NCI-H1417 treated with DMSO at 0.1 percent for 48 hours (cell line): ENCODE results near the gene DLG2.

Experiments
- DNase-seq: peaks from one replicate; lab custom pipeline; 2025; lab: John Stamatoyannopoulos, UW

DLG2 gene

DNA sequence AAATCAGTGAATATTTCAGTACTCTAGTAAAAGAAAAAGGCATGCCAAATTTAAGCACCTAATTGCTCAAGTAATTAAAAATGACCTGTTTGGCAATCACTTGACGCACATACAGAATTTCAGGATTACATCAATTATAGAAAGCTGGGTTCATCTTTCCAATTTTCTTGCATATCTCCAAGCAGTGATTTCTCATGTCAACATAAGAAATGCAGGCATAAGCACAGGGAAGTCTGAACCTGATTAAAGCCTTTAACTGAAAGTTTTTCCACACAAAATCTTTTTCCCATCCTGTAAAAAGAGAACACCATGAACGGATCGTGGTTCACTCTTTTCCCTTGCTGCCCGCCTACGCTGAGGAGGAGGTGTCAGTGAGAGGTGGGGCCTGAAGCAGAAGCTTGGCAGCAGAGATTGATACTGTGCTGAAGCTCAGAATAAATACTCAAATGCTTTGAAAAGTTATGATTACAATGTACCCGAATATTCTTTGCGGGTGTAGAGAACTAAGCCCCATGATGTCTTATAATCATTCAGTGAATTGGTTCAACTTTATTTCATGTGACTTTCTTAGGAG lies 1636.9 kb downstream of the DLG2 start:
- DNase-seq: no peak

GRCh38 chr11:83982825-83983224 lies 1644.3 kb downstream of the DLG2 start:
- DNase-seq: no peak

DNA sequence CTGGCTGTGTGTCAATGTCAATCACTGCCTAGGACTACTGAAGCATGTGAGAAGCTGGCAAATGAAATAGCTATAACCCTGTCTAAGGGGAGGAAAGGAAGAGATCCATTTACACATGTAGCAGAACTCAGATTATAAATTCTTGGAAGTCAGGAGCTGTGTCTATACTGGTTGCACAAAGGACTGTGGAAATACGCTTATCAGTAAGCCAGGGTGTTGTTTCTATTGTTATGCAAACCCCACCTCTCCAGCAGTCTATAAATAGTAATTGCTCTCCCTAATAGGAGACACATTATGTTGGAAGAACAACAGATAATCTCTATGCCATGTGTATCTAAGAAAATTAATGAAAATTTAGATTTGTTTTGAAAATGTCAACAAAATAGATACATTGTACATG lies 1647.6 kb downstream of the DLG2 start:
- no peak for DNase-seq

GRCh38 chr11:83978942-83979341 lies 1648.2 kb downstream of the DLG2 start:
- DNase-seq: no peak

- no peak for DNase-seq
These were observed 1651.1 kb downstream of the DLG2 start for GRCh38 chr11:83976086-83976485.

GRCh38 chr11:83972536-83972935 lies 1654.6 kb downstream of the DLG2 start:
- no peak for DNase-seq

GRCh38 chr11:83971063-83971462 lies 1656.1 kb downstream of the DLG2 start:
- DNase-seq: no peak

DNA sequence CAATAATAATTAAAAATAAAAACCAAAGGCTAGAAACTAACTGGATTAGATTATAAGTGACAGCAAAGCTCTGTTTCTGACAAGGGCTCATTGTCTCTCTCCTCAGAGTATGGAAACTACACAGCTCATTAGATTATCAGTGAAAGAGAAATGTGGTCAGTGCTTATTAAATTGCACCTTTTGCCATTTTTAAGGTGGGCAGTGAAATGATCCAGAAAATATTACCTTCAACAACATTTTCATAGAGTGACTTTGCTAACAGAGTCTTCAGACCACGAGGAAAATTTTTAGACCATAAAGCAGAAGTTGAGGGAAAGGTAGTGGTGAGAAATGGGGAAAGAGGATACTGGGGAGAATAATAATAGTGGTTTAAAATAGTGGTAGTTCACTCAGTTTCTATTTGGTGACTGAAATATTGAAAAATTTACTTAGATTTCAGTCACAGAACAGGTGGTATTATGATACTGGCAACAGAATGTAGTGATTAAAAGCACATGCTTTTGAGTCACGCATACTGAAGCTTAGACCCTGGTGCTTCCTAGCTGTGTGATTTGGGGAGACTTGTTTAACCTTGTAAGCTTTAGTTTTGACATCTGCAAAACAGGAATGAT lies 1657.0 kb downstream of the DLG2 start:
- no peak for DNase-seq

DNA sequence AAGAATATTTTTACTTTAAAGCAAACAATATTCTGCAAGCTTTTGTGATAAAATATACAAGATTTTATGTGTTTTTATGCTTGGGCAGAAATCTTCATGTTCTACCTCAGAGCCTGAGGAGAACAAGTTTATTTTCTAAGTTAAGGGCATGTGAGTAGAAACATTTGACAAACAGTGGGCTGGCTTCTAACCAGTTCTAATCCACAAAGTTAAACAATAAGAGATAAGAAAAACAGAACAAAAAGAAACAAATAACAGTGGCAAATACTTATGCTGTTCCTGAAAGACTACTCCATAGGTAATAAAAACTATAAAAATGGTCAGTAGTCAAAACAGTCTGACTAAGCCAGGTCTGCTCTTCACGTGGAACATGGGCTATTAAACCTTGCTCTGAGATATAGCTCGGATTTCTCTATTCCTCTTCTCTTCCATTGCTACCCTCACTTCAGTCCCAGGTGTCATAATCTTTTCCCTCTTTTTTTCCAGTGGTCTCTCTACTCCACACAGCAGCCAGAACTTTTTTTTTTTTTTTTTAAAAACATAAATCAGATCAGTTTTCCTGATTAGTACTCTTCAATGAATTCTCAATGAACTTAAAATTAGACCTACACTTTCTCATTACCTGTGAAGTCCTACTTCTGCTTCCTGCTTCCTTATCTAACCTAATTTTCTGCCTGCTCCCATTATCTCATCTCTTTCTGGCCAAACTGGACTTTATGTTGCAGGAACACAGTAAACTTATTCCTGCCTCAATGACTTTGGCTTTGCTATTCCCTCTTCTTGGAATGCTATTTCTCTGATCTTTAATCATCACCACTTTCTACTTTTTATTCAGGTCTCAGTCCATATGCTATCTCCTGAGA lies 1669.9 kb downstream of the DLG2 start:
- no peak for DNase-seq

DNA sequence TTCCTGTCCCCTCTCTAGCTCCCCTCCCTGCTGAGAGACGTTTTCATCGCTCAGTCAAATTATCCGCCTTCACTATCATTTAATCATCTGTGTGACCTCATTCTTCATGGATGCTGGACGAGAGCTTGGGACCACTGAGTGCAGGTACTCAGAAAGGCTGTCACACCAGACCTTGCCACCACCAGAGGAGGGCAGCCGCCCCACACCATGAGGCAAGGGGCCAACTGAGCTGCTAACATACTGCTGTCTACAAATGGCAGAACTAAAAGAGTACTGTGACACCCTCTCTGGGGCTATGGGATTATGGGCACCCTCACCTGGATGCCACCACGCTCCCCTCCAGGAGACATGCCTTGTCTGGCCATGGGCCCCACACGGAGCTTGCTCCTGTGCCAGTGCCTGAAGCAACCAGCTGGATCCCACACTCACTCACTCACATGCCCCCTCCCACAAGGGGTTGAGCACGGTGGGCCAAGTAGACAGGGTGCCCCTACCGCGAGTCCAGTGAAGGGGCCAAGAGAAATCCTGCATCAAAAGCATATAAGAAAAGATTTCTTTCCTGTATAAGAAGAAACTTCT lies 1670.9 kb downstream of the DLG2 start:
- DNase-seq: no peak

DNA sequence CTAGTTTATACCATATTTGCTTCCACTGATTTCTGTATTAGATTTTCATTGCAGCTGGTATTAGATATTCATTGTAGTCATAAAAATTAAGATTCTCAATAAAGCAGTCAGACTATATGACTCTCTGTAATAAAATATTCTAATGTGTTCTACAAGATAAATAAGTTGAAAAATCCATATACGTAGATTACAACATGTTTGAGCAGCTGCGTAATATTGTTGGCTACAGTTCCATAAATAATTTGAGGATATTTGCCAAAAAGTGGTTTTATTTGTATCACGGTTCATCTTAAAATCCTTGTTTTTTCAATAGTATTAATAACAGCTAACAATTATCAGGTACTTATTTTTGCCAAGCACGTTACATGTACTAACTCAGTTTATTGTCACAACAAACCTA lies 1672.4 kb downstream of the DLG2 start:
- DNase-seq: no peak

- no peak for DNase-seq
These were observed 1675.6 kb downstream of the DLG2 start for GRCh38 chr11:83951521-83951920.

DNA sequence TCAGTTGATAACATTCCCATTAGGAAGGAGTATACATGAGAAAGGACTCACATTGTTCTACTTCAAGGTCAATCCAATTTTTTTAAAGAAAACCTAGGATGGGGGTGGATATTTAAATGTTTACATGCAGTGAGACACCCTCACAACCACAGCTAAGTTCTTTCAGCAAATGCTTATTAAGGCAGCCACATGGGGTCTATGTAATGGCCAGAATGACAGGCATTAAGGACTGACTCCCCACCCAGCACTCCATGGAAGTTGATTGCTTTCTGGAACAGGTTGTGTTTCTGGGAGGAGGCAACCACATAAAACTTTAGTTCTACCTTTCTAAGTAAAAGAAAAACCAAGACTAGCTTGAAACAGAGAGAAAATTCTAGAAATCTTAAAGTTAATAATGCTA lies 1678.9 kb downstream of the DLG2 start:
- no peak for DNase-seq

DNA sequence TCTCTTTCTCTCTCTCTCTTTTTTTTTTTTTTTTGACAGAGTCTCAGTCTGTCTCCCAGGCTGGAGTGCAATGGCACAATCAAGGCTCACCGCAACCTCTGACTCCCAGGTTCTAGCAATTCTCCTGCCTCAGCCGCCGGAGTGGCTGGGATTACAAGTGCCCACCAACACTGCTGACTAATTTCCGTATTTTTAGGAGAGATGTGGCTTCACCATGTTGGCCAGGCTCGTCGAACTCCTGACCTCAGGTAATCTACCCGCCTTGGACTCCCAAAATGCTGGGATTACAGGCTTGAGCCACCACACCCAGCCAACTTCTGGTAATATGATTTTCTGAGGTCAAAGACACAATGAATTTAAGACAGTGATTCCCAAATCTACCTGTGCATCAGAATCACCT lies 1681.2 kb downstream of the DLG2 start:
- DNase-seq: no peak

DNA sequence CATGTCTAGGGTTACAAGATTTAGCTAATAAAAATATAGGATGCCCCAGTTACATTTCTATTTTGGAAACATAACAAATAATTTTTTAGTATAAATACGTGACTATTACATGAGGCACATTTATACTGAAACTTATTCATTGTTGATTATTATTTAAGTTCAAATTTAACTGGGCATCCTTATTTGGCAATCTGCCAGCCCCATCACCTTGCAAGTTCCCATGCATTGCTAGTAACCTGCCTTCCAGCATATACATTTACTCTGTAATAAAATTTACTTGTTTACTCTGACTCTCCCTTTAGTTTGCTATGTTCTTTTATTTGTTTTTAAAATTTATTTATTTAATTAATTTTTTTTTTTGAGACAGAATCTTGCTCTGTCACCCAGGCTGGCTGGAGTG lies 1686.1 kb downstream of the DLG2 start:
- no peak for DNase-seq

DNA sequence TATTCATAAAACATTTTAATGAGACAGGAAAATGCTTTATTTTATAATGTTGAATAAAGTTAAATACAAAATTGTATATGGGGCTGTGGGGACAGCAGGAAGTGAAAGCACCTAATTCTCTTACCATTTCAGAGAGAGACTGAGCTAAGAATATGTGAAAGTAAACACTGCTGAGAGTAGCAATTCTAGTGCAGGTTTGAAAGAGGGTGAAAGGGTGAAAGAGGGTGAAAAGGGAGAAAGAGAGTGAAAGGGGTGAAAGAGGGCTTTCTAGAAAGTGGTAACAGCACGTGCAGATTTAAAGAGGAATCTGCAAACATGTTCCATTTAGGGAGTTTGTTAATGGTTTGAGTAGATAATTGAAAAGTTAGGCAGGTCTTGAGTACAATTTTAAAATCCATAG lies 1689.0 kb downstream of the DLG2 start:
- DNase-seq: no peak

DNA sequence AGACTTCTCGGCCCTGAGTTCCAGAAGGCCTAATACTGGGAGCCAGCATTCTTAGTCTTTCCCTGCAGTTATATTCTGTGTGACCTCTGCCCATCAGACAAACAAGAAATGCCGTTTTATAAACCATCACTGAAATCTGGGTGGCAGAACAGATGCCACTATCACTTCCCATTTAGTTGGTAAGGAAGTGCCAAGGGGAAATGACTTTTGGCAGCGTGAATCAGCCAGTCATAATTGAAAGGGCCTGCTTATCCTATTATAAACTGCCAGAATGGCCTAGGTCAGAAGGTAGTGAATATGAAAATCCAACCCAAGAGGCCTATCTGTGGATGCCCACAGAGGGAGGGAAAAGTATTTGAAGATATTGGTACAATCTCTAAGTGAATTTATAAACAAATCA lies 1694.1 kb downstream of the DLG2 start:
- DNase-seq: no peak

DNA sequence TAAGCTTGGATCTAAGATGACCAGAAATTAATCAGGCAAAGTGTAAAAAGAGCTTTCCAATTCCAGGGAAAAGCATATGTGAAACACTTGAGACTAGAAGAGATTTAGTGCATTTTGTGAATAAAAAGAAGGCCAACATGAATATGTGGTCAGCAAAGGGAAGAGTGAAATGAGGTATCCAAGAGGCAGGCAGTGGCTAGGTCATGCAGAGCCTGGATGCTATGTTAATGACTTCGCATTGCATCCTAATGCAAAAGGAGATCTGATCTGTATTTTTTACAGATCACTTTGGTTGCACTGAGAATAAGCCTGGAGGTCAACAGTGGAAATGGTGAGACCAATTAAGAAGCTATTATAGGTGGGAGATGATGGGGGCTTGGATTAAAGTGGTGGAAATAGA lies 1699.7 kb downstream of the DLG2 start:
- DNase-seq: no peak

DNA sequence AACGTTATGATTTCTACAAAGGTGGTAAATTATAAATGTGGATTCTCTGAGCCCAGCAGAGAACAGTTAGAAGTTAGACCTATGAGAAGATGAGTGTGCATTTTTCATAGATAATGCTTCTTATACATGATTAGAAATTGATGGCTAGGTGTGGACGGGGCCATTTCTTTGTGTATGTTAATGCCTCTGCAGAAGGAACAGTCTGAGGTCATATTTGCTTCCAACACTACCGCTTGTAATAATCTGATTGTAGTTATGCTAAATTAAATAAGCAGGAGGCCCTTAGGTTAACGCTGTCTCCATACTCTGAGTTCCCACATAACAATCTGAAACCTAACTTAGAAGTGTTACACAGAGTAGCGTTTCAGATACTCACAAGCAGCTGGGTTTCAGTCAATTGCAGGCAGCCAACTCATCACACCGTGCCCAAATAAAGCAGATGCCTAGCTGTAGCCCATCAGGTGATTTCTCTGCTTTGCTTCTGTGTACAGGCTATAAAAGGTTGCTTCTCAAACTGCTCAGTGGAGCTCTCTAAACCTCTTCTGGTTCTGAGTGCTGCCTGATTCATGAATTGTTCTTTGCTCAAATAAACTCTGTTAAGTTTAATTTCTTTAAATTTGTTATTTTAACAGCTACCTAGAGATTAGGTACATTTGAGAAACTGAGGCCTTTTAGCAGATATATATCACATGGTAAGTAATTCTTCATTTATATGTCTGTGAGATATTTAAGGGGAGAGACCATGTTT lies 1702.2 kb downstream of the DLG2 start:
- DNase-seq: no peak

GRCh38 chr11:83923961-83924360 lies 1703.2 kb downstream of the DLG2 start:
- DNase-seq: no peak

GRCh38 chr11:83922953-83923352 lies 1704.2 kb downstream of the DLG2 start:
- no peak for DNase-seq

DNA sequence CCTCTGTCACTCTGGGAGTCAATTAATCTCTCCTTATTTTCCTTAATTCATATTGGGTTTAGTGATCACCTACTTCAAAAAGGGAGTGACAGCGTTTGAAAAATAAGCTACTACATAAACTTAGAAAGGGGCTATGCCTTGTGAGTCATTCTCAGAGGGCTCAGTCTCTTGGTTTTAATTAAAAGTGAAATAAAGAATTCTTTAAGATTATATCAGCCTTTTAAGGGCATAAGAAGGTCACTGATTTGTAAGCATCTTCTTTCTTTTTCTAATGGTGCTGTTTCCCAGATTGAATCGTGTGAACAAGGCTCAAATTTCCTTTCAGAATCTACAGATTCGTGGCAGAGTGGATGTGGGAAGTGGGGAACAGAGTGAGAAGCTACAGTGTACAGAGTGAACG lies 1704.8 kb downstream of the DLG2 start:
- DNase-seq: no peak
